Stomach (tissue), 9 donors: ENCODE results near the gene RAI14. TPM values are rescaled to one million over a fixed set of nuclear protein-coding genes. Genes with fewer than 3 reads are reported as not detected.

Experiments
- DNase-seq, 2 donors: peaks; one replicate each; pipeline versions ENCODE4 v3.0.0 to v3.0.0-alpha.2; 2013 to 2019
- H3K27ac ChIP-seq, 5 donors: fragments of 200-600 bp in 4 of 5; sonication (generic) in 4 of 5; one replicate each; pipeline ENCODE4 v1.5.1; 2013 to 2019; ENCODE audit warnings: mild to moderate bottlenecking in 1 of 5, moderate library complexity in 1 of 5
- H3K27me3 ChIP-seq, 3 donors: fragments of 200-600 bp; sonication (generic); one replicate each; pipeline ENCODE4 v1.5.1; 2017 to 2019; ENCODE audit warnings: mixed run types in 1 of 3
- H3K36me3 ChIP-seq, 4 donors: fragments of 200-600 bp; sonication (generic); 1 replicate in 3 of 4; 2 replicates in 1 of 4; pipeline ENCODE4 v1.5.1; 2016 to 2019
- H3K4me1 ChIP-seq, 4 donors: fragments of 200-600 bp; sonication (generic); one replicate each; pipeline ENCODE4 v1.5.1; 2016 to 2019
- H3K4me3 ChIP-seq, 4 donors: fragments of 200-600 bp; sonication (generic) in 3 of 4; one replicate each; pipeline ENCODE4 v1.5.1; 2016 to 2019; ENCODE audit warnings: mild to moderate bottlenecking in 1 of 4
- H3K9me3 ChIP-seq, 4 donors: fragments of 200-600 bp; sonication (generic); one replicate each; pipeline ENCODE4 v1.5.1; 2016 to 2019
- CTCF ChIP-seq, 7 experiments: fragments of 450-650 bp in 4 of 7; fragments of 200-600 bp in 3 of 7; sonication (generic) in 3 of 7; IDR thresholded peaks; one replicate each; pipeline ENCODE4 v1.5.1; 2016 to 2019; ENCODE audit warnings: antibody characterized with exemption in 7 of 7, control low read depth in 2 of 7, mild to moderate bottlenecking in 1 of 7
- EP300 ChIP-seq: sonication (generic); formaldehyde crosslinking; IDR thresholded peaks from one replicate; pipeline ENCODE4 v1.6.1; 2017; ENCODE audit warnings: antibody characterized with exemption
- POLR2A ChIP-seq, 4 donors: fragments of 450-650 bp; IDR thresholded peaks; one replicate each; pipeline ENCODE4 v1.6.1; 2016; ENCODE audit warnings: antibody characterized with exemption in 4 of 4, control low read depth in 2 of 4, mild to moderate bottlenecking in 1 of 4, moderate library complexity in 1 of 4
- POLR2AphosphoS5 ChIP-seq, 3 donors: sonication (generic); formaldehyde crosslinking; IDR thresholded peaks; one replicate each; pipeline ENCODE4 v1.6.1; 2016; ENCODE audit warnings: antibody characterized with exemption in 3 of 3
- WGBS, 5 donors: extraction: QIAGEN DNeasy Blood & Tissue Kit in 3 of 5; methylation state at CpG; one replicate each; pipeline versions ENCODE4 v1.1.5 to v1.1.7; 2013 to 2018; 5-methylcytosine and 5-hydroxymethylcytosine counted together
- intact Hi-C: fragments of 100-400 bp; cut with DNase I; formaldehyde crosslinking; loops from one replicate; pipeline ENCODE4 v1.15.1; 2023; ENCODE audit warnings: low total_unique reads
- polyA plus RNA-seq, 3 donors: library from polyadenylated mRNA; stranded (reverse); fragments of 200-250 nt; gene quantifications; one replicate each; pipeline ENCODE4 v1.2.3, GENCODE V29; 2013
- total RNA-seq, 5 donors: library from RNA; depleted of rRNA; stranded (reverse); fragments of >200 nt; gene quantifications; one replicate each; pipeline versions ENCODE4 v1.1.0 to v1.2.3, GENCODE V29; 2014 to 2016
- donor health status: healthy with polysubstance abuse.
- donor health status: Bipolar disorder and iron deficiency.
- donor health status: healthy.

Gene RAI14
- total and polyA plus RNA-seq, 8 donors = 5.1 to 62.4 (median 24.1) TPM

GRCh38 chr5:34656700-34657273 is 659 bp downstream of the RAI14 start:
- peak overlapping the region; percentile 65 to 95 (median 92) for H3K4me3 ChIP-seq
- H3K27me3 ChIP-seq = peaks cover 0 to 13% (median 0%) of the 10 kb centered on the region in 3 donors
- H3K27ac ChIP-seq = peak overlapping the region; percentile 95 to 99 (median 97)
- H3K9me3 ChIP-seq = no peaks in the 10 kb centered on the region
- intact Hi-C loops = no loop called here
- H3K36me3 ChIP-seq = peaks cover 0 to 3% (median 0%) of the 10 kb centered on the region in 4 donors
- no peak for TF ChIP-seq EP300
- TF ChIP-seq POLR2A (IDR thresholded peaks at IDR 0.05) = no peak
- no peak for TF ChIP-seq CTCF (IDR thresholded peaks at IDR 0.05)
- no peak for TF ChIP-seq POLR2AphosphoS5 (IDR thresholded peaks at IDR 0.05)
- peak; percentile 27 to 70 for DNase-seq
- WGBS, 5 donors = 0 to 1% (median 0%) methylated on average over 18 to 53 of the region's 53 CpGs
- H3K4me1 ChIP-seq = peaks cover 6 to 32% (median 28%) of the 10 kb centered on the region in 4 donors

DNA sequence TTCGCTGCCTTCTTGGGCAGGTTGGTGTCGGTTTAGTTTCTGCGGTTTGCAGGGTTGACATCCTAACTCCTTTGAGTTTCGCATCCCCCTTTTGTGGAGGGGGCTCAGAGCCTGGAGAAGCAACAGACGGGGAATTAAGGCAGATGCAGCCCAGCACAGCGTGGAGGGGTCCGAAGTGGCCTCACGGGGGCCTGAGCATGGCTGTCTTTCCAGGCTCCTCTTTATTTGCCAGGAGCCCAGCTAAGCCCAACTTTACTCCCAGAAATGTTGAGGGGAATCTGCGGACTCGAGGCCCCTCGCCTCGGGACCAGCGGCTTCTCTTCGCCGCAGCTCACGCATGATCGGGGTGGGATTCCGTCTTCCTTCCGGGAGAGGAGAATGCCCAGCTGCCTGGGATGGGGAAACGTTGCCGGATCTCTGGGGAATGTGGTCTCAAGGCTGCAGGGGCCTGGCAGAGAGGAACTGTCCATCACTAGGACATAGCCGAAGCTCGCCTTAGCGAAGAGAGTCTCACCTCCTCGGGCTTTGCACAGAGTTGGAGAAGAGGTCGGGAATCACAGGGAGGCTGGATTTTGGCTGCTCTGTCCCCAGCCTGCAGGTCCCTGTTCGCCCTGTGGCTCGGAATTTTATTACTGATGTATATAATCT is 1.3 kb downstream of the RAI14 start:
- intact Hi-C loops = no loop called here
- Histone ChIP-seq H3K4me1 (peaks cover 6 to 32% (median 28%) of the 10 kb centered on the region in 4 donors), H3K36me3 (peaks cover 0 to 3% (median 0%) of the 10 kb centered on the region in 4 donors), H3K9me3 (no peaks in the 10 kb centered on the region), H3K27me3 (peaks cover 0 to 13% (median 0%) of the 10 kb centered on the region in 3 donors), H3K27ac (peak overlapping the region; percentile 95 to 99 (median 97)), H3K4me3 (peak overlapping the region; percentile 65 to 95 (median 92))
- no peak for TF ChIP-seq POLR2AphosphoS5 (IDR thresholded peaks at IDR 0.05)
- TF ChIP-seq EP300 = no peak
- TF ChIP-seq POLR2A (IDR thresholded peaks at IDR 0.05) = no peak
- no peak for TF ChIP-seq CTCF (IDR thresholded peaks at IDR 0.05)
- peak in 1 of 2 donors; percentile 62 for DNase-seq
- WGBS, 5 donors = 3 to 6% (median 5%) methylated on average over 27 to 28 of the region's 28 CpGs

GRCh38 chr5:34657988-34658387 is 1.9 kb downstream of the RAI14 start:
- H3K27ac ChIP-seq = peak overlapping the region in 4 of 5 donors; percentile 95 to 97 (median 97)
- peak in 1 of 2 donors; percentile 31 for DNase-seq
- TF ChIP-seq EP300 (no peak), CTCF (IDR thresholded peaks at IDR 0.05) (no peak), POLR2A (IDR thresholded peaks at IDR 0.05) (no peak), POLR2AphosphoS5 (IDR thresholded peaks at IDR 0.05) (no peak)
- peaks cover 0 to 3% (median 0%) of the 10 kb centered on the region in 4 donors for H3K36me3 ChIP-seq
- H3K4me3 ChIP-seq = peak overlapping the region; percentile 65 to 95 (median 92)
- H3K4me1 ChIP-seq = peaks cover 6 to 32% (median 28%) of the 10 kb centered on the region in 4 donors
- no peaks in the 10 kb centered on the region for H3K9me3 ChIP-seq
- intact Hi-C loops = no loop called here
- peaks cover 0 to 13% (median 0%) of the 10 kb centered on the region in 3 donors for H3K27me3 ChIP-seq
- 50 to 66% (median 59%) methylated on average over 4 of the region's 4 CpGs for WGBS, 5 donors

DNA sequence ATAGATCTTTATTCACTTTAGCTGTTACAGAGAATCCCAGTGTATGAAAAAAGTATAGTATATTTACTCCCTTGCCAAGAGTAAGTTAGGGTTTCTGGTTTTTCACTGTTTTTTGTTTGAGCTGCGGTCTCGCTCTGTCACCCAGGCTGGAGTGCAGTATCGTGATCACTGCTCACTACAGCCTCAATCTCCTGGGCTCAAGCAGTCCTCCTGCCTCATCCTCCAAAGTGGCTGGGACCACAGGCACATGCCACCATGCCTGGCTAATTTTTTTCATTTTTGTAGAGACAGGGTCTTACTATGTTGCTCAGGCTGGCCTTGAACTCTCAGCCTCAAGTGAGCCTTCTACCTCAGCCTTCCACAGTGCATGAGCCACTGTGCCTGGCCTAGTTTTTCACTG is 3.0 kb downstream of the RAI14 start:
- H3K4me3 ChIP-seq = no peak overlapping the region
- H3K27ac ChIP-seq = peak overlapping the region in 1 of 5 donors; percentile 24
- intact Hi-C loops = no loop called here
- no peak for DNase-seq
- 95 to 100% (median 97%) methylated on average over 3 of the region's 3 CpGs for whole genome bisulfite sequencing, 5 donors
- peaks cover 6 to 32% (median 28%) of the 10 kb centered on the region in 4 donors for H3K4me1 ChIP-seq
- TF ChIP-seq POLR2A (IDR thresholded peaks at IDR 0.05) = no peak
- TF ChIP-seq CTCF (IDR thresholded peaks at IDR 0.05) = no peak
- TF ChIP-seq EP300 = no peak
- TF ChIP-seq POLR2AphosphoS5 (IDR thresholded peaks at IDR 0.05) = no peak
- peaks cover 0 to 3% (median 0%) of the 10 kb centered on the region in 4 donors for H3K36me3 ChIP-seq
- peaks cover 0 to 13% (median 0%) of the 10 kb centered on the region in 3 donors for H3K27me3 ChIP-seq
- H3K9me3 ChIP-seq = no peaks in the 10 kb centered on the region
